SKM-1 (cell line): Measurements from ENCODE around the gene DPH7.
"Not testable (repeated sequence)": the region's sequence is repeated elsewhere in the genome, so short reads cannot be mapped to it uniquely, and the experiment has no call there.

Source experiments
- DNase-seq: peaks from one replicate; lab custom pipeline; 2025; ENCODE audit not compliant: unreplicated experiment; lab: John Stamatoyannopoulos, UW

Gene DPH7

GRCh38 chr9:137521405-137521985 is 57.2 kb downstream of the DPH7 start:
- no peak for DNase-seq

GRCh38 chr9:137520614-137521404 is 57.9 kb downstream of the DPH7 start:
- no peak for DNase-seq

GRCh38 chr9:137519553-137519952 is 59.2 kb downstream of the DPH7 start:
- DNase-seq = no peak

GRCh38 chr9:137518661-137519459 is 59.9 kb downstream of the DPH7 start:
- DNase-seq = not testable (repeated sequence)

GRCh38 chr9:137516144-137516917 is 62.4 kb downstream of the DPH7 start:
- no peak for DNase-seq

- DNase-seq = no peak
These were observed 63.4 kb downstream of the DPH7 start for GRCh38 chr9:137515338-137515724.

- no peak for DNase-seq
These were observed 63.9 kb downstream of the DPH7 start for GRCh38 chr9:137514691-137515337.

- not testable (repeated sequence) for DNase-seq
These were observed 64.7 kb downstream of the DPH7 start for GRCh38 chr9:137513801-137514570.

GRCh38 chr9:137513136-137513535 is 65.6 kb downstream of the DPH7 start:
- not testable (repeated sequence) for DNase-seq

GRCh38 chr9:137511758-137512463 is 66.8 kb downstream of the DPH7 start:
- no peak for DNase-seq

GRCh38 chr9:137511126-137511525 is 67.6 kb downstream of the DPH7 start:
- not testable (repeated sequence) for DNase-seq

GRCh38 chr9:137509198-137509597 is 69.5 kb downstream of the DPH7 start:
- DNase-seq = no peak

- no peak for DNase-seq
These were observed 72.0 kb downstream of the DPH7 start for GRCh38 chr9:137506702-137507171.

- no peak for DNase-seq
These were observed 72.5 kb downstream of the DPH7 start for GRCh38 chr9:137506274-137506673.

- DNase-seq = no peak
These were observed 73.1 kb downstream of the DPH7 start for GRCh38 chr9:137505421-137506140.
